HG02623 (cell line): Measurements from ENCODE around the gene PALLD.

Experiments
- ATAC-seq: cut with Tn5 transposase; IDR thresholded peaks from one replicate; pipeline ENCODE4 v1.9.1; 2021; ENCODE audit warnings: moderate library complexity; ENCODE audit not compliant: unreplicated experiment

Gene PALLD

GRCh38 chr4:168741281-168742173 is 244.7 kb downstream of the PALLD start:
- no peak for ATAC-seq

- ATAC-seq: no peak
Observed at GRCh38 chr4:168743131-168743530, 246.3 kb downstream of the PALLD start.

- ATAC-seq: no peak
Observed at GRCh38 chr4:168743601-168744000, 246.7 kb downstream of the PALLD start.

GRCh38 chr4:168744021-168744420 is 247.2 kb downstream of the PALLD start:
- ATAC-seq: no peak

- no peak for ATAC-seq
Observed at GRCh38 chr4:168748807-168749206, 252.0 kb downstream of the PALLD start.

- no peak for ATAC-seq
Observed at GRCh38 chr4:168751263-168752225, 254.7 kb downstream of the PALLD start.

- ATAC-seq: no peak
Observed at GRCh38 chr4:168755598-168756477, 259.0 kb downstream of the PALLD start.

- no peak for ATAC-seq
Observed at GRCh38 chr4:168757500-168757899, 260.6 kb downstream of the PALLD start.

GRCh38 chr4:168758351-168758876 is 261.6 kb downstream of the PALLD start:
- ATAC-seq: no peak

- no peak for ATAC-seq
Observed at GRCh38 chr4:168759321-168759720, 262.5 kb downstream of the PALLD start.

- ATAC-seq: no peak
Observed at GRCh38 chr4:168759959-168760527, 263.2 kb downstream of the PALLD start.

GRCh38 chr4:168761066-168761465 is 264.2 kb downstream of the PALLD start:
- no peak for ATAC-seq

GRCh38 chr4:168765322-168765721 is 268.5 kb downstream of the PALLD start:
- no peak for ATAC-seq

- ATAC-seq: no peak
Observed at GRCh38 chr4:168765726-168766125, 268.9 kb downstream of the PALLD start.

GRCh38 chr4:168766604-168767316 is 269.9 kb downstream of the PALLD start:
- no peak for ATAC-seq

GRCh38 chr4:168769416-168769815 is 272.6 kb downstream of the PALLD start:
- ATAC-seq: no peak

- ATAC-seq: no peak
Observed at GRCh38 chr4:168769837-168770236, 273.0 kb downstream of the PALLD start.

GRCh38 chr4:168771251-168771650 is 274.4 kb downstream of the PALLD start:
- no peak for ATAC-seq

- no peak for ATAC-seq
Observed at GRCh38 chr4:168773388-168774195, 276.7 kb downstream of the PALLD start.
